Stimulated activated CD4-positive, alpha-beta T cell treated with anti-CD3 and anti-CD28 coated beads, Interleukin-12 subunit alpha, Interleukin-12 subunit beta, amount 100 ng/mL, for 4 hours (primary cell): ENCODE measurements around the gene ZFPM1.

ENCODE experiments used
- DNase-seq: peaks from one replicate; pipeline ENCODE4 v3.0.0-alpha.2; 2020

ZFPM1 gene

DNA sequence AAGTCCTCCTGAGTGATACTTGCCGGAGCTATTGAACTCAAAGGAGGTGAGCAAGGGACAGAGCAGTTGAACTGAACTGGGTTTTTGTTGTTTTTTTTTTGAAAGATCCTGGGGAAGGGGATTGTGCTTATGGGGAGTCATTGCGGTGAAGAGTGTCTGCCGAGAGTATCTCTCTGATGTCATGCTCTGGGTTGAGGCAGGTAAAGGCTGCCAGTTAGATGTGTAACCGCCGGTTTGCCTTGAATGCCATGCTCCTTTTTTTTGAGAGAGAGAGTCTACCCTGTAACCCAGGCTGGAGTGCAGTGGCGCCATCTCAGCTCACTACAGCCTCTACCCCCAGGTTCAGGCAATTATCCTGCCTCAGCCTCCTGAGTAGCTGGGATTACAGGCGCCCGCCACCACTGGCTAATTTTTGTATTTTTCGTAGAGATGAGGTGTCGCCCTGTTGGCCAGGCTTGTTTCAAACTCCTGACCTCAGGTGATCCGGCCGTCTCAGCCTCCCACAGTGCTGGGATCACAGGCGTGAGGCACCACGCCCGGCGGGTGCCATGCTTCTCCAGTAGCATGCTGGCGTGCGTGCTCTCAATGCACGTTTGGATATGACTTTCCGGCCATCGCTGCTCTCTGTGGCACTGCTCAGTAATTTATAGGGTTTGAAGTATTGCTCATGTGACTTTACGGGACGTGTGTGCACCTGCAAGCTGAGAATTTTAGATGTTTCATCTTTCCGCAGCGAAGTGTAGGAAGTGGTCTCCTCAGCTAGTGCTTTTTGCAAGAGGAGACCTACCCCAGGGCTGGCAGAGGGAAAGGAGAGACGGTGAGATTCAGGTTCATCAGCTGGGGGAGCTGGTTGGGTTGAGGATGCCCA lies 125.6 kb downstream of the ZFPM1 start:
- no peak for DNase-seq

DNA sequence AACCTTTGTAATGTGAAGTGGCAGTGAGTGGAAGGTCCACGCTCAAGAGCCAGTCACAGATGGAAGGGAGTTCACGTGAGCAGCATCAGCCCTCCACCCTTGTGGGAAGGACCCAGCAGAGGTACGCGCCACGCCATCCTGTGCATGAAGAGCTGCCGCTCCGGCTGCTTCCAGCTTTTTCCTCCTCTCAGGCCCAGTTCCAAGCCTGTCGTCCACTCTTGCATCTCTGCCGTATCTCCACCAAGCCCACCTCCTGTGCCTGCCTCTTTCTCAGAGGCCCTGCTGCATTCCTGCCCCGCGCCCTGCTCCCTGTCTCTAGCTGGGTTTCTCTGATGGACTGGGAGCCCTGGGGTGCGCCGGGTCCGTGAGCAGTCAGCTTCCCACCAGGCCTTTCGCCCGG lies 127.3 kb downstream of the ZFPM1 start:
- DNase-seq: no peak

DNA sequence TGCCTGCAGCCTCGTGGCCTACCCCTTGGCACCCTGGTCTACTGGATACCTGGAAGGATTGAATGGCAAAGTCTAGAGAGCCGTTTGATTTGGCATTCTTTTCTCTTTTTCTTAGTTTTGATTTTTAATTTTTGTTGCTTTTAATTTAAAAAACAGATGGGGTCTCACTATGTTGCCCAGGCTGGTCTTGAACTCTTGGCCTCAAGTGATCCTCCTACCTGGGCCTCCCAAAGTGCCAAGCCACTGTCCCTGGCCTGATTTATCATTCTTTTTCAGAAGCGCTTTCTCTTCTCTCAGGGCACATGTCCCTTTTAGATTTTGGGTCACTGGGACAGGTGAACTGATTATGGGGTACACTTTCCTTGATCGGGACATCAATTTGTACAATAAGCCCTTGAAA lies 128.0 kb downstream of the ZFPM1 start:
- no peak for DNase-seq

DNA sequence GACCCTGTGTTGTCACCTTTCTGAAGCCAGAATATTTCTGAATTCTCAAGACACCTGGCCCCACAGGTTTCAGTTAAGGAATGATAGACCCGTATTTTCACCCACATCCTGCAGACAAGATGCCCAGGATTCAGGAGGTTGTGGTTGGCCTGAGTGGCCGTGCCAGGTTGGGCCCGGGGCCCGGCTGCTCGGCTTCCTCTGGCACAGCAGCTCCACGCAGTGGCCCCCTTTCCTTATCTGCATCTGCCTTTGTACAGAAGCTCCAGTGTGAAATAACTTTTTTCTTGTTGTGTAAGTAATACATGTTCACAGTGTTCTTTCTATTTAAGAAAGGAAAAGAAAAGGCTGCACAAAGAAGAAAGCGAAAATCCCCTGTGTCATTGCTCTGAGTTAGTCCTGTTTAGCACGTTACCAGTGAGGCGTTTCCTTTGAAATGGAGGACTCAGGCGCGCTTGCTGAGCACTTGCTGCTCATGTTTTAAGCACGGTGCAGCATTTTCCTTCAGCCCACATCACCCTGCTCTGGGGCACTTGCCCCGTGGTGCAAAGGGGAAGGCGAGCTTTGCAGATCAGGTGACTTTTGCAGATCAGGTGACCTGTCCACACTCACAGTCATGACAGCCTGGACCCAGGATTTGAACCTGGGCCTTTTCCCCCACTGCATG lies 130.0 kb downstream of the ZFPM1 start:
- no peak for DNase-seq

DNA sequence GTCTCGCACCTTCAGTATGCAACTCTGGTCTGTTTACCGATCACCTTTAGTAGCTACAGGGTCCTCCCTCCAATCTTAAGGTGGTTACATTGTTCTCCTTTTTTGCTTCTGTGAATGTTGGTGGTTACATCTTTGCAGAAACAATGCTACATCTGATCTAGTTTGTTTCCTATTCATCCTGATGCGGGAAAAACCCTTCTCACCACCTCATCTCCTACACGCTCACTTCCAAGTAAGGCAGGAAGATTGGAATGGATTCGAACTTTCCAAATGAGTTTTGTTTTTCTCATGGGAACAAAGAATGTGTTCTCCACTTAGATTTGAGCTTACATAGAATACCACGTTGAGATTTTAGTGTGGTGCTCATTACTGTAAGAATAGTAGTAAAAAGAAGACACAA lies 131.6 kb downstream of the ZFPM1 start:
- DNase-seq: no peak

DNA sequence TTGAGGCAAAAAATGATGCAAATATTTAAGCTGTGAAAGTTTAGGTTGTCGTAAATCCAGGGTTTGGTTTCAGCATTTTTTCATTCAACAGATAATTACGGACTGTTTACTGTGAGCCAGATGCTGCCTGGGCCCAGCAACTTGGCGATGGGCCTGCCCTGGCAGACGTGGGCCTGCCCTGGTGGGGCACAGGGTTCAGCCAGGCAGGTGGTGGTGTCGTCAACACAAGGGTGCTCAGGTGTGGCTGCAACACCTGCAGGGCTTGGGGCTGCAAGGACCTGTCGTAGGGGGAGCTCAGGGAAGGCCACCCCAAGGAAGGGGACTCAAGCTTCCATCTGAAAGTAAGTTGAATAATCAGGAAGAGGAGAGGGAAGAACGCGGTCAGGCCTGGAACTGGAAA lies 132.2 kb downstream of the ZFPM1 start:
- DNase-seq: no peak

DNA sequence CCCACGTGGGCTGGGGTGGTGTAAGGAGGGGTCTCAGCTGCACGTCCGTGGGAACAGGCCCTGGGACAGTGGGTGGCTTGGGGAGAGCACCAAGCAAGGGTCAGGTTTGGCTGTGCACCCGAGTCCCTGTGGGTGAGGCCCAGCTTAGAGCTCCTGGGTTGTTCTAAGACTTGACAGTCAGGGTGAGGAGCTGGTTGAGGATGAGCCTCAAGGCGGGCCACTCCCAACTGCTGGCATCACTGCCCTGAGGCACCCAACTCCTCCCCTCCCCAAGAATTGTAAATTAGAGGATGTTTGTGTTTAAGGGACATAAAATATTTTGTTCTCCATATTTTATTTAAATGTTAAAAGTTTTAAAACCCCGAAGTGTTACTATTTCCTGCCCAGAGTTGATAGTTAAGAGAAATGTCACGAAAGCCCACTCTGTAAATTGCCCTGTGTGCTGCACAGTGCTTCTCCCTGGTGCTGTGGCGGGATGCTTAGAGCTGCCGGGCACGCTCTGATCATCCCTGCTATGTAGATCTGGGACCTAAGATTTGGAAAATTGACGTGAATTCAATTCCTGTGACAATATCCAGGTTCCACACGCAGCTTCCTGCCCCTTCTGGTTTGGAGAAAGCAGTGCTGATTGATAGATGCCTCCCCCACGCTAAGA lies 133.0 kb downstream of the ZFPM1 start:
- no peak for DNase-seq
